ENCODE results near the gene CCDC120. TPM values are rescaled to one million over a fixed set of nuclear protein-coding genes. Genes with fewer than 3 reads are reported as not detected.

Gene CCDC120
- total RNA-seq, 1 experiment from 2014 or later, result 0.98 TPM

DNA sequence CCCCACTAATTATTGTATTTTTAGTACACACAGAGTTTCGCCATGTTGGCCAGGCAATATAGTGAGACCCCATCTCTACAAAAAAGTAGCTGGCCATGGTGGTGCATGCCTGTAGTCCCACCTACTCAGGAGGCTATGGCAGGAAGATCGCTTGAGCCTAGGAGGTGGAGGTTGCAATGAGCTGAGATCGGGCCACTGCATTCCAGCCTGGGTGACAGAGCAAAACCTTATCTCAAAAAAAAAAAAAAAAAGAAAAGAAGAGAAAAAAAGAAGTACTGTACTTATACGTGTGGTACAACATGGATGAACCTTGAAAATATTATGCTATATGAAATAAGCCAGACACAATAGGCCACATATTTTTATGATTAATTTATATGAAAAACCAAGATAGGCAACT is 30.8 kb downstream of the CCDC120 start:
- DNase-seq (ENCODE audit: low spot score), result no peak
- in situ Hi-C loops (cut with HindIII; ENCODE audit: low sequenced_read_pairs), result no loop called here

DNA sequence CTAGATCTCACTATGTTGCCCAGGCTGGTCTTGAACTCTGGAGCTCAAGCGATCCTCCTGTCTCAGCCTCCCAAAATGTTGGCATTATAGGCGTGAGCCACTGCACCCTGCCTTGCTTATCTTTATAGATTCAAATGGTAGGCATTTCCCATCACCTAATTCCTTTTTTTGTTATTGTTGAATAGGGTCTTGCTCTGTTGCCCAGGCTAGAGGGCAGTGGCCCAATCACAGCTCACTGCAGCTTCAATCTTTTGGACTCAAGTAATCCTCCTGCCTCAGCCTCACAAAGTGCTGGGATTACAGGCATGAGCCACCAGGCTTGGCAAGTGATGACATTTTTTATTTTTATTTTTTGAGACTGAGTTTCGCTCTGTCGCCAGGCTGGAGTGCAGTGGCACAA is 37.6 kb downstream of the CCDC120 start:
- in situ Hi-C loops (cut with HindIII; ENCODE audit: low sequenced_read_pairs), result no loop called here
- no peak for DNase-seq (ENCODE audit: low spot score)

DNA sequence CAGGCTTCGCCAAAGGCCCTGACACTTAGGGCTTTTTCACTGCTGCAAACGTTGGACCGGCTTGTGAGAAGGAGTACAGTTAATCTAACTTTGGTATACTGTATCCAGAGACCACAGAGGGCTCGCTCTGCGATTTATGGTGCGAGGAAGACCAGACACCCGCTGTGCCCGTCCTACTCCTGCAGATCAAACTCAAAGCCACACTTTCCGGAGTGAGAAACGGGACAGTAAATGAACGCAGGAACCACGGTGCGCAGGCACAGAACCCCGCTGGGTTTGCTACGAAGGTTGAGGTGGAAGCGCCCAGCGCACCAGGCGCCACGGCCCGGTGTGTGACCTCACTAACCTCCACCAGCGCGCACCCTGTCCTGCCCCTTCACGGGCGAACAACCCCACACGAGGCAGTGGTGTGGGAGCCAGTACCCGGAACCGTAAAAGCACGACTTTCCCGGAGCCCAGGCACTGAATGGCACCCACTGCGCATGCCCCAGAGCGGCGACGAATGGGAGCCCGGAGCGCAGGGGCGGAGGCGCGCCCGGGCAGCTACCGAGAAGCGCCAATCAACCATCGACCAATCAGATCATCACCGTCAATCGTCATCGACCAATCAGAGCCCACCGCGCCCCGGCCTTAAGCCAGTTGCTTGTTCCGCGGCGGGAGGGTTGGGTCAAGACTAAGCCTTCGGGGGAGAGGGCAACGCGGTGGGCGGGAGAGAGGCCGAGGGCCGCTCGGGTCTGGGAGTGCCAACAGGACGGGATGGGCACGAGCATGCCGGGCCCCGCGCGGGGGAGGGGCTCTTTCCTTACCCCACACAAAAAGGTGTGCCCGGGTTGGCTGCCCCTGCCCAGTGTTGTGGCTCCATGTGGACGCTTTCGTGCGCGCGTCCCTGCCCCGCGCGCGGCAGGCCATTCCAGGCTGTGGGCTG is 42.2 kb downstream of the CCDC120 start:
- peak; percentile 92 for DNase-seq (ENCODE audit: low spot score)
- in situ Hi-C loops (cut with HindIII; ENCODE audit: low sequenced_read_pairs), result no loop called here

DNA sequence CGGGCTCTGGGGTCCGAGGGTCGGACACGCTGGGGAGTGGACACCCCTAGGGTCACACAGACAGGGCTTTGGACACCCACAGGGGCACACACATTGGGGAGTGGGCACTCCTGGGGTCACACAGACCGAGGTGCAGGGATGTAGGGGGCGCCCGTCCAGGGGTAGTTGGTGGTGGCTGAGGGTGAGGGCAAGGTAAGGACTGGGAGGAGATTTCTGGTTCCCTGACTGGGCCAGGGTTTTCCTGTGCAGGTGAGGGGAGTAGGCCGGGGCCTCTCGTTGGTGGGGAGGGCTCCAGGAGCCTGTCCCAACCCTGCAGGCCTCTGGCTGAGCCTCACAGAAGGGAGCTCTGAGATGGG is 42.8 kb downstream of the CCDC120 start:
- in situ Hi-C loops (cut with HindIII; ENCODE audit: low sequenced_read_pairs), result no loop called here
- DNase-seq (ENCODE audit: low spot score), result no peak

DNA sequence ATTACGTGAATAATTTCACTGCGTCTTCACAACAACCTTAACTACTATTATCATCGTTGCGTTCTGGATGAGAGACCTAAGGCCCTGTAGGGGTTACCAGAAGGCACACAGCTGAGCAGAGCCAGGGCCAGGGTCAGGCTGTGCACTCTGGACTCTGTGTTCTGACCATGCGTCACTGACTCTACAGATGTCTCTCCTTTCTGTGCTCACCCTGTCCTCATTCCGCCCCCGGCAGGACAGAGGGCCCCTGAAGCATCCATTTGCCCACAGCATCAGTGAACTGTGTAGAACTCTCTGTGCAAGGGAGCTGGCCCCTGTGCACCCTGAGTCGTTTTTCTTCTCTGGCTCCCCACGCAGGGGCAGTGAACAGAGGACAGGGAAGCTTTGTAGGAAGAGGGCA is 43.4 kb downstream of the CCDC120 start:
- in situ Hi-C loops (cut with HindIII; ENCODE audit: low sequenced_read_pairs), result no loop called here

DNA sequence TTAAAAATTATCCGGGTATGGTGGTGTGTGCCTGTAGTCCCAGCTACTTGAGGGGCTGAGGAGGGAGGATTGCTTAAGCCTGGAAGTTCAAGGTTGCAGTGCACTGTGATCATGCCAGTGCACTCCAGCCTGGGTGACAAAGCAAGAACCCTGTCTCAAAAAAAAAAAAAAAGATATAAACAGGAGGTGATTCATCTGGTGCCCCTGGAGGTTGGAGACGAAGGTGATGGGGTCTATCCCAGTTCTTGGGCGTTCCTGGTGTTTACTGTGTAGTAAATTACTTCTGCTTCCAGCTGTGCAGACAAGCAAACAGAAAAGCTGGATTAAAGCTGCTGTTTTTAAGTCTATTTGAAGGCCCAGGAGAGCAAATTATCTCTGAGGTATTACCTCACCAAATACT is 44.8 kb downstream of the CCDC120 start:
- no peak for DNase-seq (ENCODE audit: low spot score)
- in situ Hi-C loops (cut with HindIII; ENCODE audit: low sequenced_read_pairs), result no loop called here

More for the DNA sequence above, 43.4 kb downstream of the CCDC120 start:
- DNase-seq (ENCODE audit: low spot score), result no peak

DNA sequence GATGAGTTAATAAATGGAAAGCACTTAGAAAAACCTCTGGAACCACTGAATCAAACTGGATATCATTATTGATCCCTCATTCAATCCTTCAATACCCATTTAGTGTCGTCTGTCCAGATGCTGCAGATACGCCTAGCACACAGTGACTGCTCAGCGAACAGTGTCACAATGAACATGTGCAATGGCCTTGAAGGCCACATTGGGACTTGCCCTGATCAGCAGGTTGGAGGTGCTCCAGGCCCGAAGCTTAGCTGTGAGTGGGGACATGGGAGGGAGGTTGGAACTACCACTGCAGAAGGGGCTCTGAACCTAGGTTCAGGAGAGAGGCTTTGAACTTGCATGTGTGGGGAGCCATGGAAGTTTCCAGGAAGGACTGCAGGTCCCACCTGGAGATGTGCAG is 47.5 kb downstream of the CCDC120 start:
- no peak for DNase-seq (ENCODE audit: low spot score)
- in situ Hi-C loops (cut with HindIII; ENCODE audit: low sequenced_read_pairs), result no loop called here

DNA sequence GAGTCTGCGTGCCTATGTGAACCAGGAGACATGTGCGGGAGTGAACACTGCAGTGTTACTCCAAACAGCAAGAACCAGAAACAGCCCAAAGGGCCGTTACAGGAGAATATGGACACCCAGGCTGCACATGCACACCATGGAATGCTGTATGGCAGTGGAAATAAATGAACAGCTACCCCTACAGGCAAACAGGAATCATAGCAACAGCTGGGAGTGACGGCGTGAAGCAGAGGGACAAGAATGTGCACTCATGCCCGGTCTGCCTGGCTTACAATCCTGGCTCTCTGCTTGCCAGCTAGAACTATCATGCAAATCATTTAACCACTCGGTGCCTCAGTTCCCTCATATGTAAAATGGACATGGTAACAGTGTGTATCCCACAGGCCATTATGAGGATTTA is 48.1 kb downstream of the CCDC120 start:
- peak; percentile 34 for DNase-seq (ENCODE audit: low spot score)
- in situ Hi-C loops (cut with HindIII; ENCODE audit: low sequenced_read_pairs), result no loop called here

DNA sequence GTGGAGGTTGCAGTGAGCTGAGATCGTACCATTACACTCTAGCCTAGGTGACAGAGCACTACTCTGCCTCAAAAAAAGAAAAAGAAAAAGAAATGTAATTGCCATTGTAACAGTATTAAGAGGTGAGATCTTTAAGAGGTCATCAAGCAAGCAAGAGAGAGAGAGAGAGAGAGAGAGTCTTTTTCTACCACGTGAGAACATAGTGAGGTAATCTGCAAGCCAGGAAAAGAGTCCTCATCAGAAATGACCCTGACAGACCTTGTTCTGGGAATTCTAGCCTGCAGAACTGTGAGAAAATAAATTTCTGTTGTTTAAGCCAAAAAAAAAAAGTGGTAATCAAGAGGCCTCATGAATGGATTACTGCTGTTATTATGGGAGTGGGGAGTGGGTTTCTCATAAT is 49.8 kb downstream of the CCDC120 start:
- DNase-seq (ENCODE audit: low spot score), result no peak
- in situ Hi-C loops (cut with HindIII; ENCODE audit: low sequenced_read_pairs), result no loop called here

DNA sequence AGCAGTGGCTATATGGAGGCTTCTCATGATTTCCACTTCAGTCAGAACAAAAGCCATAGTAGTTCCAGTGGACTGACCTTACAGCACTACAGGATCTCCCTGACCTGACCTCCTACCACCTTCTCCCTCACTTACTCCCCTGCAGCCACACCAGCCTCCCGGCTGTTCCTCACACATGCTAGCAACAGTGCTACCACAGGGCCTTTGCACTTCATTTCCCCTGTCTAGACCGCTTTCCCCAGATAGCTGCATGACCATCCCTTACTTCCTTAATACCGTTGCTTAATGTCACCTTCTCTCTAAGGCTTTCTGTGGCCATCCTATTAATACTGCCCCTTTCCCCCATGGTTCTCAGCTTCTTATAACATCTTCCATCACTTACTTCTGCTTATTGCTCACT is 51.6 kb downstream of the CCDC120 start:
- in situ Hi-C loops (cut with HindIII; ENCODE audit: low sequenced_read_pairs), result no loop called here
- no peak for DNase-seq (ENCODE audit: low spot score)

DNA sequence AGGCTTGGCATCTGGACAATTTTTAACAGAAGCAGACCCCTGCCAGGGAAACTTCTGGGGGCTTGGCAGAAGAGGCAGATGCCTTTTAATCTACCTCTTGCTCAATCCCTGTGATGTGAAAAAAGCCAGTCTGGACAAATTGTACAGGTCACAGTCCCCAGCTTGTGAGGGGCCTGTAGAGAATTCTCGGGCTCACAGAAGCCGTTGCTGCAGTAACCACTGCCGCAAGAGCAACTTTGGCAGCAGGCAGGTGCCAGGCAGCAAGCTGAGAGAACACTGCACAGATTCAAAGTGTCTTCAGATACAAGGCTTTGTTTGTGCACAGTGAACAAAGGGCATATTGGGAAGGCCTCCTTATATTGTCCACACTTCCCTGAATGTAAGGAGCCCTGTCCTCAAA is 53.0 kb downstream of the CCDC120 start:
- in situ Hi-C loops (cut with HindIII; ENCODE audit: low sequenced_read_pairs), result no loop called here
- peak; percentile 11 for DNase-seq (ENCODE audit: low spot score)

DNA sequence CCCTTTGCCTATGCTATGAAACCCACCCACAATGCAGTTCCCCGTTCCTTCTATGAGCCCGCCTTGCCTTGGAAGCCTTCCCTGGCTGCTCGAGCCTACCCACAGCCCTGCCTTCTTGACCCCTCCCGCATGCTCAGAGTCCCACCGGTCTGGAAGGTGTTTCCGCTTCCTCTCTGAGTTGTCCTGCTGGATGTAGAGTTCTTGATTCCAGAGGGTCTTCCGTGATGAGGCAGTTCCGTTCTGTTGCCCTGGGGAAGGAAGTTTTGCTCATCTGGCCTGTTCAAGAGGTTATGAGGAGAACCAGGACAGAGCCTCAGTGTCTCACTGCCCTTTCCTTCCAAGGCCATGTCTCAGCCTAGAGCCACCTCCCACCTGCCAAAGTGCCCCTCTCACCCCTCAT is 57.3 kb downstream of the CCDC120 start:
- in situ Hi-C loops (cut with HindIII; ENCODE audit: low sequenced_read_pairs), result no loop called here
- DNase-seq (ENCODE audit: low spot score), result no peak

DNA sequence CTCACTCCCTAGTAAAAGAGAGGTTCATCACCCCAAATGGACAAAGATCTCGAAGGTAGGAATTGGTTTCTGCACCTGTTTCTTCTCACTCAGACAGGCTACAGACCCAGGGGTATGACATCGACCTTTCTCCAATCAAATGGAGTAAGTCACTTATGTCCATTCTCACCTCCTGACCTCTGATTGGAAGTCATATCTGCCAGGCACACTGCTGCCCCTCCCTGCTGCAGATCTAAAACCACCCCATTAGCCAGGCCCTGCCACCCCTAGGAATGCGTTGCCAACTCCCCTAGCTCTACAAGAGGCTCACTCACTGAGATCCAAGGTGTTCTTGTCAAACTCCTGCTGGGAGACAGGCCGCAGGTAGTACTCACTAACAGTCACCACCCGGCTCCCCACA is 57.9 kb downstream of the CCDC120 start:
- in situ Hi-C loops (cut with HindIII; ENCODE audit: low sequenced_read_pairs), result no loop called here
- no peak for DNase-seq (ENCODE audit: low spot score)

DNA sequence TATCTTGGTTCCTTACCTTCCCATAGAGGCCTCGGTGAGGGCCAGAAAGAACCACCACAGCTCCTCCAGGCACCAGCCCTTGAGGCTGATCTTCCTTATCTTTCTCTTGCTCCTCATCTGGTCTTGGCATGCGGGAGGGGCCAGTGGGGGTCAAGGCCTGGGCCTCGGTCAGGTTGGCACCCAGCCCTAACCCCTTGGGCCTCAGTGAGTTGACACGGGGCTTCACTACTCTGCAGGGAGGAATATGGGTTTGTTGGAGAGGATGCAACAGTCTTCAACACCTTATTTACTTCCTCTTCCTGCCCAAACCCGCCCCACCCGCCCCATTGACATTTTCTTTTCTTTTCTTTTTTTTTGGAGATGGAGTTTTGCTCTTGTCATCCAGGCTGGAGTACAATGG is 58.8 kb downstream of the CCDC120 start:
- no peak for DNase-seq (ENCODE audit: low spot score)
- in situ Hi-C loops (cut with HindIII; ENCODE audit: low sequenced_read_pairs), result no loop called here

Other genes with a start within 250 kb of the CCDC120 start
- gene ERAS, start 232.5 kb upstream of the CCDC120 start, total RNA-seq (2014; rRNA removed; shearing (Covaris generic)), result 9.6 TPM in 1 of 2 replicates, not detected in the other
- gene PCSK1N, start 223.4 kb upstream of the CCDC120 start, total RNA-seq (2014; rRNA removed; shearing (Covaris generic)), result 3.5 TPM in 1 of 2 replicates, not detected in the other
- 115 and 138 TPM in 2 replicates for gene TIMM17B, start 161.2 kb upstream of the CCDC120 start, total RNA-seq (2014; rRNA removed; shearing (Covaris generic))
- 96.1 and 119 TPM in 2 replicates for gene PQBP1, start 161.1 kb upstream of the CCDC120 start, total RNA-seq (2014; rRNA removed; shearing (Covaris generic))
- 10.1 and 15.7 TPM in 2 replicates for gene SLC35A2, start 147.4 kb upstream of the CCDC120 start, total RNA-seq (2014; rRNA removed; shearing (Covaris generic))
- 14.6 and 20.6 TPM in 2 replicates for gene PIM2, start 140.0 kb upstream of the CCDC120 start, total RNA-seq (2014; rRNA removed; shearing (Covaris generic))
- 70.5 and 75.2 TPM in 2 replicates for gene OTUD5, start 101.4 kb upstream of the CCDC120 start, total RNA-seq (2014; rRNA removed; shearing (Covaris generic))
- 0.37 and 0.44 TPM in 2 replicates for gene KCND1, start 87.2 kb upstream of the CCDC120 start, total RNA-seq (2014; rRNA removed; shearing (Covaris generic))
- gene GRIPAP1, start 56.7 kb upstream of the CCDC120 start, total RNA-seq (2014; rRNA removed; shearing (Covaris generic)), result 19.1 and 22.9 TPM in 2 replicates
- 27.3 and 50.0 TPM in 2 replicates for gene TFE3, start 15.6 kb upstream of the CCDC120 start, total RNA-seq (2014; rRNA removed; shearing (Covaris generic))
- gene PRAF2, start 15.0 kb downstream of the CCDC120 start, total RNA-seq (2014; rRNA removed; shearing (Covaris generic)), result 4.6 and 10.8 TPM in 2 replicates
- 18.6 and 36.0 TPM in 2 replicates for gene WDR45, start 20.9 kb downstream of the CCDC120 start, total RNA-seq (2014; rRNA removed; shearing (Covaris generic))
- 27.2 and 28.2 TPM in 2 replicates for gene GPKOW, start 64.7 kb downstream of the CCDC120 start, total RNA-seq (2014; rRNA removed; shearing (Covaris generic))
- 2.7 and 14.2 TPM in 2 replicates for gene MAGIX, start 103.8 kb downstream of the CCDC120 start, total RNA-seq (2014; rRNA removed; shearing (Covaris generic))
- 26.8 and 32.4 TPM in 2 replicates for gene PLP2, start 112.9 kb downstream of the CCDC120 start, total RNA-seq (2014; rRNA removed; shearing (Covaris generic))
- 15.4 and 18.4 TPM in 2 replicates for gene PRICKLE3, start 127.4 kb downstream of the CCDC120 start, total RNA-seq (2014; rRNA removed; shearing (Covaris generic))
- gene SYP, start 141.2 kb downstream of the CCDC120 start, total RNA-seq (2014; rRNA removed; shearing (Covaris generic)), result 8.7 and 13.8 TPM in 2 replicates
- gene CACNA1F, start 174.3 kb downstream of the CCDC120 start, total RNA-seq (2014; rRNA removed; shearing (Covaris generic)), result not detected in 2 replicates
- 24.2 and 32.0 TPM in 2 replicates for gene CCDC22, start 176.5 kb downstream of the CCDC120 start, total RNA-seq (2014; rRNA removed; shearing (Covaris generic))
- not detected in 2 replicates for gene FOXP3, start 205.7 kb downstream of the CCDC120 start, total RNA-seq (2014; rRNA removed; shearing (Covaris generic))
- gene PPP1R3F, start 210.8 kb downstream of the CCDC120 start, total RNA-seq (2014; rRNA removed; shearing (Covaris generic)), result 2.0 and 2.5 TPM in 2 replicates
- gene GAGE10, start 244.6 kb downstream of the CCDC120 start, total RNA-seq (2014; rRNA removed; shearing (Covaris generic)), result not detected in 2 replicates